Measurements from ENCODE around the gene NCOA1.

The NCOA1 gene

DNA sequence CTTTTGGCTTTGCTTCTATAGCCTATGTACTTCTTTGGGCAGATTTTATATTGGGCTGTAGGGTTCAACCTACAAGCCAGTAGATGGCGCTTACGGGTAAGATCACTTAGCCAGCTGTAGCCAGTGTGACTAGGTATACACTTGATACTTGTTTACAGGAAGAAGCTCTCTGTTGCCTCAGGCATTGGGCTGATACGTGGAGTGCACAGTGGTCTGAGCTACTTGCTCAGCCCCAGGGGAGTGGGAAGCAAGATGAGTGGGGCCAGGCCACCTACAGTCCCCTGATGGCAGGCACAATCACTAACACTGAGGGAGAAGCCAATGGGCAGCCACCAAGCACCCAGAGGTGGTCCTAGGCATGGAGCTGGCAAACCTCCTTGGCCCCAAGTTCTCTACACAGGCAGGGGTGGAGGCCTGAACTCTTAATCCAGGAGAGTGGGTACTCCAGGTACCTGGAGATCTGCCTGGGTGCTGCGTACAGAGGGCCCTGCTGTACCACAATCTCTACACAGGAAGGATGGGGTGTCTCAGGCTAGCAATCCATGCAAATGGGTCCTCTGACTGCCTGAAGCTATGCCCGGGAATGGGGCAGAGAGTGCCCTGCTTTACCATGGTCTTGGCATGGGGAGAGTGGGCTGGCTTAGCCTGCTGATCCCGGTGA is 122.2 kb downstream of the NCOA1 start:
- CTCF ChIA-PET: interaction anchor here (1.5 kb wide), 1 partner anchor 117 kb away, joined by 3 read pairs; no protein-coding TSS in a partner anchor
- no peak for DNase-seq

DNA sequence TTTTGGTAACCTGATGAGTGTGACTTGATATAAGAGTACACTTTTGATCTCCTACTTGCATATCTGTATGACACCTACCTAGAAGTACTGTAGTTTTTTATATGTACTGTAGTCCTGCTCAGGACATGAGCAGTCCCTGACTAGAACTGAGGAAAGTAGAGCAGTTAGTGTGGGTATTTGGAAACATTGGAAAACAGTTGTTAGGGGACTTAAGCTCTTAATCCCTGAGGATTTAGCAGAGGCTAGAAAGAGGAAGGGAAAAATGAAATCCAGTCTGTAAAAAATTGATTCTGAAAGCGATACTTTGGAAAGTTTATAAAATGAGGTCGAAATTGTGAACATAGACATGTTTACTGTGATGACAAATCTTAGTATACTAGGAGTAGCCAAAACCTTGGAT is 125.6 kb downstream of the NCOA1 start:
- WGBS (ENCODE audit: insufficient coverage): no CpG with 5 or more reads among the region's 2 CpGs
- no peaks in the 10 kb centered on the region for H3K4me1 ChIP-seq (ENCODE audit: control extremely low read depth in 1 of 4, control insufficient read depth in 4 of 4, insufficient read depth in 4 of 4, low read length in 3 of 4)
- no peak overlapping the region for H3K4me3 ChIP-seq (ENCODE audit: control insufficient read depth in 1 of 7, extremely low read depth in 1 of 7, insufficient read depth in 4 of 7, low read depth in 2 of 7, low read length in 6 of 7)
- DNase-seq: no peak
- H3K36me3 ChIP-seq (ENCODE audit: control insufficient read depth in 4 of 4, insufficient read depth in 4 of 4, low read length in 3 of 4): peaks cover 0 to 9% (median 6%) of the 10 kb centered on the region in 4 experiments
- ChIA-PET POLR2A (no interaction called here), CTCF (no interaction called here)
- H3K27ac ChIP-seq (ENCODE audit: insufficient read depth in 1 of 2, low read depth in 1 of 2, low read length in 2 of 2, poor library complexity in 1 of 2, severe bottlenecking in 2 of 2): no peak overlapping the region
- H3K9me3 ChIP-seq (ENCODE audit: control extremely low read depth in 1 of 5, control insufficient read depth in 4 of 5, insufficient read depth in 2 of 5, low read depth in 1 of 5, low read length in 4 of 5): peaks cover 0 to 19% (median 4%) of the 10 kb centered on the region in 5 experiments
- H3K27me3 ChIP-seq (replicated peaks in 2 of 5; ENCODE audit: control insufficient read depth in 4 of 5, insufficient read depth in 5 of 5, low read length in 4 of 5): no peaks in the 10 kb centered on the region

More for the DNA sequence above, 122.2 kb downstream of the NCOA1 start:
- Histone ChIP-seq H3K27ac (ENCODE audit: insufficient read depth in 1 of 2, low read depth in 1 of 2, low read length in 2 of 2, poor library complexity in 1 of 2, severe bottlenecking in 2 of 2) (no peak overlapping the region), H3K4me3 (ENCODE audit: control insufficient read depth in 1 of 7, extremely low read depth in 1 of 7, insufficient read depth in 4 of 7, low read depth in 2 of 7, low read length in 6 of 7) (no peak overlapping the region), H3K9me3 (ENCODE audit: control extremely low read depth in 1 of 5, control insufficient read depth in 4 of 5, insufficient read depth in 2 of 5, low read depth in 1 of 5, low read length in 4 of 5) (peaks cover 0 to 37% (median 6%) of the 10 kb centered on the region in 5 experiments), H3K27me3 (replicated peaks in 2 of 5; ENCODE audit: control insufficient read depth in 4 of 5, insufficient read depth in 5 of 5, low read length in 4 of 5) (no peaks in the 10 kb centered on the region), H3K4me1 (ENCODE audit: control extremely low read depth in 1 of 4, control insufficient read depth in 4 of 4, insufficient read depth in 4 of 4, low read length in 3 of 4) (no peaks in the 10 kb centered on the region), H3K36me3 (ENCODE audit: control insufficient read depth in 4 of 4, insufficient read depth in 4 of 4, low read length in 3 of 4) (peaks cover 0 to 18% (median 5%) of the 10 kb centered on the region in 4 experiments)
- POLR2A ChIA-PET: no interaction called here
- 98% methylated on average over 4 of the region's 6 CpGs for WGBS (ENCODE audit: insufficient coverage)

DNA sequence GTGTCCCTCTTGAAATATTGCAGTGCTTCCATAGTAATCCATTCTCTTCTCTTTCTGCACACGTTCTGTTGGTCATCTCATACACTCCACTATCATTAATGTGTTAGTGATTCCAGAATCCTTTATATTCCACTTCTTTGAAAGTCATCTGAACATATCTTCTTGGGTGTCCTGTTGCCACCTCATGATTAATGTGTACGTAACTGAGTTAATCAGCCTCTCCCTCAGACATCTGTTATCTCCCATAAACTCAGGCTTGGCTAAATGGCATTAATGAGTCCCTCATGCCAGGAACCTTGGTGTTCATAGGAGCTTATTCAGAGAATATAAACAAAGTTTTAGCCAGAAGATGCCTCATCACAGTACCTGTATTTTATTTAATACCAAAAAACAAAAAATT is 126.4 kb downstream of the NCOA1 start:
- CTCF ChIA-PET: no interaction called here
- H3K4me1 ChIP-seq (ENCODE audit: control extremely low read depth in 1 of 4, control insufficient read depth in 4 of 4, insufficient read depth in 4 of 4, low read length in 3 of 4): no peaks in the 10 kb centered on the region
- no peak for DNase-seq

DNA sequence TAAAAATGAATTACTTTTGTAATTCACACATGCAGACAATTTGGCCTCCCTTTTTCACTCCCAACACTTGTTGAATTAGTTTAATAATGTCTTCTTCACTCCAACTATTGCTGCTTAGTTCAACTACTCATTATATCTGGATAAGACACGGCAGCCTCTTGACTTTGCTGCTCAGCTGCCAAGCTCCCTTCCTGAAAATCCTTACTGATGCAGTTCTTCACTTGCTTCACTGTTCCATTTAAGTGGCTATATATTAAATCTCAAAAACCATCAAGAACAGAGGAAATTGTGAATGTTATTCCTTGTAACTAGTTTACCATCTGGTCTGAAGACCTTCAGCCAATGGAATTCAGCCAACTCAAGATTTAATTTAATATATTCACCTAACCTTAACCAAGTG is 127.1 kb downstream of the NCOA1 start:
- Histone ChIP-seq H3K4me3 (ENCODE audit: control insufficient read depth in 1 of 7, extremely low read depth in 1 of 7, insufficient read depth in 4 of 7, low read depth in 2 of 7, low read length in 6 of 7) (no peak overlapping the region), H3K9me3 (ENCODE audit: control extremely low read depth in 1 of 5, control insufficient read depth in 4 of 5, insufficient read depth in 2 of 5, low read depth in 1 of 5, low read length in 4 of 5) (peaks cover 0 to 7% (median 1%) of the 10 kb centered on the region in 5 experiments), H3K27me3 (replicated peaks in 2 of 5; ENCODE audit: control insufficient read depth in 4 of 5, insufficient read depth in 5 of 5, low read length in 4 of 5) (no peaks in the 10 kb centered on the region), H3K27ac (ENCODE audit: insufficient read depth in 1 of 2, low read depth in 1 of 2, low read length in 2 of 2, poor library complexity in 1 of 2, severe bottlenecking in 2 of 2) (no peak overlapping the region), H3K36me3 (ENCODE audit: control insufficient read depth in 4 of 4, insufficient read depth in 4 of 4, low read length in 3 of 4) (peaks cover 0 to 9% (median 5%) of the 10 kb centered on the region in 4 experiments), H3K4me1 (ENCODE audit: control extremely low read depth in 1 of 4, control insufficient read depth in 4 of 4, insufficient read depth in 4 of 4, low read length in 3 of 4) (no peaks in the 10 kb centered on the region)
- CTCF ChIA-PET: no interaction called here
- DNase-seq: no peak
- POLR2A ChIA-PET: no interaction called here
- WGBS (ENCODE audit: insufficient coverage): no CpG with 5 or more reads among the region's 1 CpG

More for the DNA sequence above, 126.4 kb downstream of the NCOA1 start:
- WGBS (ENCODE audit: insufficient coverage): 94% methylated on average over 2 of the region's 2 CpGs
- H3K9me3 ChIP-seq (ENCODE audit: control extremely low read depth in 1 of 5, control insufficient read depth in 4 of 5, insufficient read depth in 2 of 5, low read depth in 1 of 5, low read length in 4 of 5): peaks cover 0 to 13% (median 4%) of the 10 kb centered on the region in 5 experiments
- H3K27me3 ChIP-seq (replicated peaks in 2 of 5; ENCODE audit: control insufficient read depth in 4 of 5, insufficient read depth in 5 of 5, low read length in 4 of 5): no peaks in the 10 kb centered on the region
- POLR2A ChIA-PET: no interaction called here
- H3K4me3 ChIP-seq (ENCODE audit: control insufficient read depth in 1 of 7, extremely low read depth in 1 of 7, insufficient read depth in 4 of 7, low read depth in 2 of 7, low read length in 6 of 7): no peak overlapping the region
- peaks cover 0 to 9% (median 6%) of the 10 kb centered on the region in 4 experiments for H3K36me3 ChIP-seq (ENCODE audit: control insufficient read depth in 4 of 4, insufficient read depth in 4 of 4, low read length in 3 of 4)
- H3K27ac ChIP-seq (ENCODE audit: insufficient read depth in 1 of 2, low read depth in 1 of 2, low read length in 2 of 2, poor library complexity in 1 of 2, severe bottlenecking in 2 of 2): no peak overlapping the region

DNA sequence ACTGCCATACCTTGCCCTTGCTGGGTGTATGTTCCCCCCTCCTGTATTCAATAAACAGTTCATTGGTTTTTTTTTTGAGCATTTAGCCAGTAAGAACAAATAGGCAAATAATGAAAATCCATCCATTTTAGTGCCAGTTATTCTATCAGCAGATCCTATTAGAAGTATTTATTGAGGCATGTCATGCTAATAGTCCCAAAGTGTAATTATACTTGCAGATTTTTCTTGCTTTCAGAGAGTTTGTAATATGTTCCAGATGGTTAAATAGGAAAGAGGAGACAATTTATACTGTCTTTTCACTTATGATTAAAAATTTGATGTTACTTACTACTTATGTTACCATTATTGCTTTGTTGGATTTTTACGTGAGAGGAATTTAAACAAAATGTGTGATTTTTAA is 127.6 kb downstream of the NCOA1 start:
- Histone ChIP-seq H3K27ac (ENCODE audit: insufficient read depth in 1 of 2, low read depth in 1 of 2, low read length in 2 of 2, poor library complexity in 1 of 2, severe bottlenecking in 2 of 2) (no peak overlapping the region), H3K27me3 (replicated peaks in 2 of 5; ENCODE audit: control insufficient read depth in 4 of 5, insufficient read depth in 5 of 5, low read length in 4 of 5) (no peaks in the 10 kb centered on the region), H3K4me3 (ENCODE audit: control insufficient read depth in 1 of 7, extremely low read depth in 1 of 7, insufficient read depth in 4 of 7, low read depth in 2 of 7, low read length in 6 of 7) (no peak overlapping the region), H3K36me3 (ENCODE audit: control insufficient read depth in 4 of 4, insufficient read depth in 4 of 4, low read length in 3 of 4) (peaks cover 0 to 3% (median 2%) of the 10 kb centered on the region in 4 experiments), H3K4me1 (ENCODE audit: control extremely low read depth in 1 of 4, control insufficient read depth in 4 of 4, insufficient read depth in 4 of 4, low read length in 3 of 4) (no peaks in the 10 kb centered on the region), H3K9me3 (ENCODE audit: control extremely low read depth in 1 of 5, control insufficient read depth in 4 of 5, insufficient read depth in 2 of 5, low read depth in 1 of 5, low read length in 4 of 5) (peaks cover 0 to 1% (median 0%) of the 10 kb centered on the region in 5 experiments)
- CTCF ChIA-PET: no interaction called here
- WGBS (ENCODE audit: insufficient coverage): no CpG with 5 or more reads among the region's 1 CpG
- POLR2A ChIA-PET: no interaction called here
- no peak for DNase-seq

DNA sequence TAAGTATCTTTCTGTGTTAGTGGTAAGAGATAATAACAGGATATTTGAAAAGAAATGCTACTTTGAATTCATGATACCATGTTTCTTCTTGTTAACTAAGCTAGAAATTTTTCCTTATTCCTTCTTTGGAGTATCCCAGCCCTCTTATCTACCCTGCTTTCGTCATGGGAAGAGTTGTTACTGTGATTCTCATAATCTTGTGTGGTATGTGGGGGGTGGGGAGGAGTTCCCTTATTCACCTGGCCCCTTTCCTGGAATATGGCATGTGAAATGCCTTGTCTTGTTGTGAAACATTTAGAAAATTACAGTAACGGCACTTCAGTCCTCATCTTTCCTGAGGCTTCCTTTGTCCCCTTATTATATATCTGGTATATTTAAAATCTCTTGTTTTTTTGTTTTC is 129.9 kb downstream of the NCOA1 start:
- Histone ChIP-seq H3K4me1 (ENCODE audit: control extremely low read depth in 1 of 4, control insufficient read depth in 4 of 4, insufficient read depth in 4 of 4, low read length in 3 of 4) (no peaks in the 10 kb centered on the region), H3K9me3 (ENCODE audit: control extremely low read depth in 1 of 5, control insufficient read depth in 4 of 5, insufficient read depth in 2 of 5, low read depth in 1 of 5, low read length in 4 of 5) (no peaks in the 10 kb centered on the region), H3K36me3 (ENCODE audit: control insufficient read depth in 4 of 4, insufficient read depth in 4 of 4, low read length in 3 of 4) (peaks cover 0 to 2% (median 0%) of the 10 kb centered on the region in 4 experiments), H3K27ac (ENCODE audit: insufficient read depth in 1 of 2, low read depth in 1 of 2, low read length in 2 of 2, poor library complexity in 1 of 2, severe bottlenecking in 2 of 2) (no peak overlapping the region), H3K4me3 (ENCODE audit: control insufficient read depth in 1 of 7, extremely low read depth in 1 of 7, insufficient read depth in 4 of 7, low read depth in 2 of 7, low read length in 6 of 7) (no peak overlapping the region), H3K27me3 (replicated peaks in 2 of 5; ENCODE audit: control insufficient read depth in 4 of 5, insufficient read depth in 5 of 5, low read length in 4 of 5) (no peaks in the 10 kb centered on the region)
- no peak for DNase-seq
- POLR2A ChIA-PET: no interaction called here
- CTCF ChIA-PET: no interaction called here
- no CpG with 5 or more reads among the region's 2 CpGs for WGBS (ENCODE audit: insufficient coverage)

DNA sequence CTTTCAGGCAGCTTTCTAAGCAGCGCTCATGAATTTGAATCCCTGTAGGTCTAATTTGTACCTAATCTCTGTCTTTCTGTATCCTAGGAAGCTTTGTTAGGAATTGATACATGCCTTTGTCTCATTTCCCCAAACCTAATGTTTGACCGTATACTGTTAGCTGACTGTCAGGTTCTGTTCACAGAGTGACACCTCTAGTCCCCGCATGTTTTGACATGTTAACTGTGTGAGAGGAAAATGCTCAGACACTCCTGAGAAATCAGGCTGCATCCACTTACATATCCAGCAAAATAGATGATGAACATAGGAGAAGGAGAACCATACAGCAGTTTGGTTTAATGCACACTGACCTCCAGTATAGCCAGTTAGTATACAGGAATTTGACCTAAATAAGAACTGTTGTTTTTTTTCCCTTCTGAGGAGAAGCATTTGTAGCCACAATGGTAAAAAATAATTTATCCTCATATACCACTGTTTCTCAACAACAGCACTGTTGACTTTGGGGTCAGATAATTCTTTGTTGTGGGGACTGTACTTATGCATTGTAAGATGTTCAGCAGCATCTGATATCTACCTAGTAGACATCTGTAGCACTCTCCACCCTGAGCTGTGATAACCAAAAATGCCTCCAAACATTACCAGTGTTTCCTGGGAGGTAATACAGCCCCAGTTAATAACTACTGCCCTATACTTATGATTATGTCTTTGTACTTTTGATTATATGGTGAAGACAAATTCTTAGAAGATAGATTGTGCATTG is 130.9 kb downstream of the NCOA1 start:
- Histone ChIP-seq H3K27ac (ENCODE audit: insufficient read depth in 1 of 2, low read depth in 1 of 2, low read length in 2 of 2, poor library complexity in 1 of 2, severe bottlenecking in 2 of 2) (no peak overlapping the region), H3K36me3 (ENCODE audit: control insufficient read depth in 4 of 4, insufficient read depth in 4 of 4, low read length in 3 of 4) (peaks cover 0 to 2% (median 0%) of the 10 kb centered on the region in 4 experiments), H3K4me3 (ENCODE audit: control insufficient read depth in 1 of 7, extremely low read depth in 1 of 7, insufficient read depth in 4 of 7, low read depth in 2 of 7, low read length in 6 of 7) (no peak overlapping the region), H3K4me1 (ENCODE audit: control extremely low read depth in 1 of 4, control insufficient read depth in 4 of 4, insufficient read depth in 4 of 4, low read length in 3 of 4) (no peaks in the 10 kb centered on the region), H3K9me3 (ENCODE audit: control extremely low read depth in 1 of 5, control insufficient read depth in 4 of 5, insufficient read depth in 2 of 5, low read depth in 1 of 5, low read length in 4 of 5) (no peaks in the 10 kb centered on the region), H3K27me3 (replicated peaks in 2 of 5; ENCODE audit: control insufficient read depth in 4 of 5, insufficient read depth in 5 of 5, low read length in 4 of 5) (no peaks in the 10 kb centered on the region)
- 100% methylated on average over 1 of the region's 3 CpGs for WGBS (ENCODE audit: insufficient coverage)
- ChIA-PET POLR2A (no interaction called here), CTCF (no interaction called here)
- DNase-seq: no peak

All from common myeloid progenitor, CD34-positive (primary cell).